ENCODE measurements around the gene DCP2.

DCP2 gene

GRCh38 chr5:112967520-112968083 is 9.0 kb upstream of the DCP2 start:
- DNase-seq (ENCODE audit: low spot score), result no peak

- no peak for DNase-seq (ENCODE audit: low spot score)
Measured at GRCh38 chr5:112968411-112969106, 8.0 kb upstream of the DCP2 start.

GRCh38 chr5:112971276-112971675 is 5.3 kb upstream of the DCP2 start:
- no peak for DNase-seq (ENCODE audit: low spot score)

- no peak for DNase-seq (ENCODE audit: low spot score)
Measured at GRCh38 chr5:112973036-112973435, 3.6 kb upstream of the DCP2 start.

GRCh38 chr5:112973904-112974303 is 2.7 kb upstream of the DCP2 start:
- no peak for DNase-seq (ENCODE audit: low spot score)

GRCh38 chr5:112974901-112975300 is 1.7 kb upstream of the DCP2 start:
- no peak for DNase-seq (ENCODE audit: low spot score)

- DNase-seq (ENCODE audit: low spot score), result peak; percentile 35
Measured at GRCh38 chr5:112975721-112976431, 722 bp upstream of the DCP2 start.

- no peak for DNase-seq (ENCODE audit: low spot score)
Measured at GRCh38 chr5:112977440-112977861, 853 bp downstream of the DCP2 start.

GRCh38 chr5:112978836-112979235 is 2.2 kb downstream of the DCP2 start:
- no peak for DNase-seq (ENCODE audit: low spot score)

- DNase-seq (ENCODE audit: low spot score), result no peak
Measured at GRCh38 chr5:112979723-112980122, 3.1 kb downstream of the DCP2 start.

GRCh38 chr5:112983363-112983762 is 6.8 kb downstream of the DCP2 start:
- no peak for DNase-seq (ENCODE audit: low spot score)

GRCh38 chr5:112986224-112986623 is 9.6 kb downstream of the DCP2 start:
- DNase-seq (ENCODE audit: low spot score), result no peak

- peak; percentile 80 for DNase-seq (ENCODE audit: low spot score)
Measured at GRCh38 chr5:112995764-112996618, 19.4 kb downstream of the DCP2 start.

GRCh38 chr5:112996830-112997374 is 20.3 kb downstream of the DCP2 start:
- DNase-seq (ENCODE audit: low spot score), result no peak

- DNase-seq (ENCODE audit: low spot score), result no peak
Measured at GRCh38 chr5:112998296-112998695, 21.7 kb downstream of the DCP2 start.

GRCh38 chr5:113000466-113000865 is 23.9 kb downstream of the DCP2 start:
- DNase-seq (ENCODE audit: low spot score), result no peak

GRCh38 chr5:113002423-113002822 is 25.8 kb downstream of the DCP2 start:
- DNase-seq (ENCODE audit: low spot score), result no peak

- DNase-seq (ENCODE audit: low spot score), result no peak
Measured at GRCh38 chr5:113003763-113004162, 27.2 kb downstream of the DCP2 start.

GRCh38 chr5:113005454-113005853 is 28.9 kb downstream of the DCP2 start:
- DNase-seq (ENCODE audit: low spot score), result no peak

GRCh38 chr5:113017881-113018635 is 41.5 kb downstream of the DCP2 start:
- no peak for DNase-seq (ENCODE audit: low spot score)
